ENCODE results near the gene RNF227.

GRCh38 chr17:7893187-7893880 lies 22.8 kb downstream of the RNF227 start:
- TF ChIP-seq CTCF (IDR thresholded peaks at IDR 0.05) (no peak), EZH2 (IDR thresholded peaks at IDR 0.05) (no peak)

All from neural progenitor cell (in vitro differentiated cells).